ENCODE data around the gene SPRY4.

DNA sequence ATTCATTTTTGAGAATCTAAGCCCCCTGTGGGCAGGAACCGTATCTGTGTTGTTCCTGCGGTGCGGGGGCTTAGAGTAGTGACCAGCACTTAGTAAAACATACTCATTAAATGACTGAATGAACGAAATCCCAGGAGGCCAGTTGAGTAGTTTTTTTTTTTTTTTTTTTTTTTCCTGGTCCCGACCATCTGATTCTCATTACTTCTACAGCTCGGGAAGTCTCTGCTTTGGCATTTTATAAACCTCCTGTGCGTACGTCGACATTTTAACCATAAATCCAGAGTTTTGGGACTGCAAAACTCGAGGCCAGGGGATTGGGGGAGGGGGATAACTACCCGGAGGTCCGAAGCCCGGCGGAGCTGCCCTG is 31.5 kb upstream of the SPRY4 start:
- TF ChIP-seq IRF2 (CRISPR knock-in tag; IDR thresholded peaks at IDR 0.05) (no peak), ZNF264 (CRISPR knock-in tag; IDR thresholded peaks at IDR 0.05) (no peak), POLR2A (IDR thresholded peaks at IDR 0.05; ENCODE audit: insufficient read depth in 1 of 2, low read depth in 2 of 2, low read length in 2 of 2) (no peak), CHD2 (IDR thresholded peaks at IDR 0.05; ENCODE audit: low read depth, low read length) (no peak)
- TF ChIP-seq, protein P1, sequence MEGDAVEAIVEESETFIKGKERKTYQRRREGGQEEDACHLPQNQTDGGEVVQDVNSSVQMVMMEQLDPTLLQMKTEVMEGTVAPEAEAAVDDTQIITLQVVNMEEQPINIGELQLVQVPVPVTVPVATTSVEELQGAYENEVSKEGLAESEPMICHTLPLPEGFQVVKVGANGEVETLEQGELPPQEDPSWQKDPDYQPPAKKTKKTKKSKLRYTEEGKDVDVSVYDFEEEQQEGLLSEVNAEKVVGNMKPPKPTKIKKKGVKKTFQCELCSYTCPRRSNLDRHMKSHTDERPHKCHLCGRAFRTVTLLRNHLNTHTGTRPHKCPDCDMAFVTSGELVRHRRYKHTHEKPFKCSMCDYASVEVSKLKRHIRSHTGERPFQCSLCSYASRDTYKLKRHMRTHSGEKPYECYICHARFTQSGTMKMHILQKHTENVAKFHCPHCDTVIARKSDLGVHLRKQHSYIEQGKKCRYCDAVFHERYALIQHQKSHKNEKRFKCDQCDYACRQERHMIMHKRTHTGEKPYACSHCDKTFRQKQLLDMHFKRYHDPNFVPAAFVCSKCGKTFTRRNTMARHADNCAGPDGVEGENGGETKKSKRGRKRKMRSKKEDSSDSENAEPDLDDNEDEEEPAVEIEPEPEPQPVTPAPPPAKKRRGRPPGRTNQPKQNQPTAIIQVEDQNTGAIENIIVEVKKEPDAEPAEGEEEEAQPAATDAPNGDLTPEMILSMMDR (CRISPR knock-in tag; IDR thresholded peaks at IDR 0.05), result no peak

All from HepG2 (cell line).